Lower leg skin (tissue), 4 donors: ENCODE data around the gene UGT1A5. TPM values are rescaled to one million over a fixed set of nuclear protein-coding genes. Genes with fewer than 3 reads are reported as not detected.
A peak's percentile ranks its signal among the peaks of the same experiment; 100 is the strongest.

Source experiments
- DNase-seq, 2 donors: peaks; one replicate each; pipeline ENCODE4 v3.0.0-alpha.2; 2019; ENCODE audit warnings: low spot score in 2 of 2
- H3K4me3 ChIP-seq: fragments of 200-600 bp; sonication (generic); 2 replicates; pipeline ENCODE4 v1.5.1; 2017; ENCODE audit warnings: mild to moderate bottlenecking, low read depth; ENCODE audit not compliant: poor library complexity, severe bottlenecking
- POLR2A ChIP-seq, 2 donors: fragments of 450-650 bp; IDR thresholded peaks; one replicate each; pipeline ENCODE4 v1.6.1; 2016 to 2017; ENCODE audit warnings: antibody characterized with exemption in 2 of 2, mild to moderate bottlenecking in 1 of 2, moderate library complexity in 1 of 2
- WGBS, 2 donors: methylation state at CpG; one replicate each; pipeline ENCODE4 v1.1.5; 2018; 5-methylcytosine and 5-hydroxymethylcytosine counted together
- intact Hi-C: fragments of 100-400 bp; cut with DNase I; formaldehyde crosslinking; loops from one replicate; pipeline ENCODE4 v1.15.0; 2023; ENCODE audit warnings: low total_unique reads
- total RNA-seq, 4 donors: library from RNA; depleted of rRNA; stranded (reverse); fragments of >200 nt; gene quantifications; one replicate each; pipeline ENCODE4 v1.1.0, GENCODE V29; 2016
- TF ChIP-seq, protein P1 (sequence below), 3 donors: fragments of 450-650 bp; IDR thresholded peaks; one replicate each; pipeline ENCODE4 v1.5.1; 2016; ENCODE audit warnings: antibody characterized with exemption in 3 of 3, mild to moderate bottlenecking in 3 of 3, moderate library complexity in 2 of 3

UGT1A5 gene
- total RNA-seq, 4 donors from 2014 or later = 0.32 to 1.7 (median 0.80) TPM; not detected in 1

DNA sequence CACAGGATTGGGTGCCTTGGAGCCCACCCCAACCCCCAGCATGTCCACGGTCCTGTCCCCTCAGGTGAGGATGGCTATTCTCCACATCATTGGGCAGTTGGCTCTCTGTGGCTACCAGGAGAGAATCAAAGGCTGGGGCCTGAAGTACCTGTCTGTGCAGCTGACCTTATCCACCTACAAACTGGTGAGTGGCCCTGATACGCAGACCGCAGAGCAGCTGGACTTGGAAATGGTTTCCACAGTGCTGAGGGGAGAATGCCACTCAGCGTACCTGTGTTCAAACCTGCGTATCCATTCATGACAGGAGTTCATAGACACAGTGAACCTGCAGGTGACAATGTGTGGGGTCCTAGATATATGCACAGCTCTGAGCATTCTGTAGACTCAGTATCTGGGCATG, 87.0 kb downstream of the UGT1A5 start:
- intact Hi-C loops = no loop called here
- peak in 1 of 2 donors; percentile 6 for DNase-seq
- WGBS, 2 donors = 48 to 57% methylated on average over 5 of the region's 5 CpGs
- TF ChIP-seq POLR2A (IDR thresholded peaks at IDR 0.05) = no peak
- TF ChIP-seq, protein P1, sequence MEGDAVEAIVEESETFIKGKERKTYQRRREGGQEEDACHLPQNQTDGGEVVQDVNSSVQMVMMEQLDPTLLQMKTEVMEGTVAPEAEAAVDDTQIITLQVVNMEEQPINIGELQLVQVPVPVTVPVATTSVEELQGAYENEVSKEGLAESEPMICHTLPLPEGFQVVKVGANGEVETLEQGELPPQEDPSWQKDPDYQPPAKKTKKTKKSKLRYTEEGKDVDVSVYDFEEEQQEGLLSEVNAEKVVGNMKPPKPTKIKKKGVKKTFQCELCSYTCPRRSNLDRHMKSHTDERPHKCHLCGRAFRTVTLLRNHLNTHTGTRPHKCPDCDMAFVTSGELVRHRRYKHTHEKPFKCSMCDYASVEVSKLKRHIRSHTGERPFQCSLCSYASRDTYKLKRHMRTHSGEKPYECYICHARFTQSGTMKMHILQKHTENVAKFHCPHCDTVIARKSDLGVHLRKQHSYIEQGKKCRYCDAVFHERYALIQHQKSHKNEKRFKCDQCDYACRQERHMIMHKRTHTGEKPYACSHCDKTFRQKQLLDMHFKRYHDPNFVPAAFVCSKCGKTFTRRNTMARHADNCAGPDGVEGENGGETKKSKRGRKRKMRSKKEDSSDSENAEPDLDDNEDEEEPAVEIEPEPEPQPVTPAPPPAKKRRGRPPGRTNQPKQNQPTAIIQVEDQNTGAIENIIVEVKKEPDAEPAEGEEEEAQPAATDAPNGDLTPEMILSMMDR (IDR thresholded peaks at IDR 0.05) = no peak
- no peak overlapping the region for H3K4me3 ChIP-seq

DNA sequence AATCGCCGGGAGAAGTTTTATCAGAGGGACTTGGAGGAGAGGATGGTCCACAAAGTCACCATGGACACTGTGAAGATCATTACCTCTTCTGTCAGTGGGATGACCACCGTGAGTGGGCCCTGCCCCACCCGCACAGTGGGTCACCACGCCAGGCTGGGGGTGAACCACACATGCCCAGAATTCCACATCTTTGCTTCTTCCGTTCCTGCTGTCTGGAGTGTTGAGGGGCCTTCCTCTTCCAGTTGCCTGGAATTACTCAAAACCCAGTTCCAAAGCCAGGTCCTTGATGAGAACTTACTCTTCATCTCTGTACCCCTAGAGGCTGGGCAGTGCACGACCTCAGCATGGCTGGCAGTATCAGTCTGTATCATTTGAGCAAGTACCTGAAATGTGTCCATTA, 87.5 kb downstream of the UGT1A5 start:
- intact Hi-C loops = no loop called here
- 86 to 91% methylated on average over 7 of the region's 7 CpGs for WGBS, 2 donors
- no peak for TF ChIP-seq POLR2A (IDR thresholded peaks at IDR 0.05)

DNA sequence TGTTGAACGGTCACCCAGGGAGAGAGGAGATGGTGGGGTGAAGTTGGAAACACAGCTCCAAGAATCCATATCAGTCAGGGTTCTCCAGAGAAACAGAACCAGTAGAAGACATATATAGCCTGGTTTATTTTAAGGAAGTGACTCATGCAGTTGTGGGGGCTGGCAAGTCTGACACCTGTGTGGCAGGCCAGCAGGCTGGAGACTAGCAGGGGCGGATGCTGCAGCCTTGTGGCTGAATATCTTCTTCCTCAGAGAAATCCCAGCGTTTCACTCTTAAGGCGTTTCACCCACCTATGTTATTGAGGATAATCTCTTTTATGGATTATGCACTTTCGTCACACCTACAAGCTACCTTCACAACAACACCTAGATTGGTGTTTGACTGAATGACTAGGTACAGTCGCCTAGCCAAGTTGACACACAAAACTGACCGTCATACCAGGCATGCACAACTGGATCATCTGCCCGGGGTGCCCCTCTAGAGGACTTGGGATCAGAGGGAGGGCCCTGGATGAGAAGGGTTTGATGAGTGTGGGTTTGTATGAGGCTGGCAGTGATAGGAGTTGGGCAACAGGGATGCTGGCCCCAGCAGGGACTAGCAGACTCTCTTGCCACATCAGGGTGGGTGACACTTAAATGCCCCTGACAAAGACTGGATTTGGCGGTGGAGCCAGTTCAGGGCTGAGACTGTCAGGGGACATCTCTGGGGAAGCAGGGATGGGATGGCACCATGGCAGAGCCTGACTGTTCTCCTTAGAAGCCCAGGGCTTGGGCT, 88.8 kb downstream of the UGT1A5 start:
- TF ChIP-seq POLR2A (IDR thresholded peaks at IDR 0.05) = no peak
- TF ChIP-seq, protein P1 (IDR thresholded peaks at IDR 0.05) = no peak
- H3K4me3 ChIP-seq = no peak overlapping the region
- peak in 1 of 2 donors; percentile 60 for DNase-seq
- 80 to 83% methylated on average over 9 of the region's 9 CpGs for WGBS, 2 donors
- intact Hi-C loops = no loop called here

More for the DNA sequence above, 87.5 kb downstream of the UGT1A5 start:
- H3K4me3 ChIP-seq = no peak overlapping the region
- DNase-seq = peak in 1 of 2 donors; percentile 31

DNA sequence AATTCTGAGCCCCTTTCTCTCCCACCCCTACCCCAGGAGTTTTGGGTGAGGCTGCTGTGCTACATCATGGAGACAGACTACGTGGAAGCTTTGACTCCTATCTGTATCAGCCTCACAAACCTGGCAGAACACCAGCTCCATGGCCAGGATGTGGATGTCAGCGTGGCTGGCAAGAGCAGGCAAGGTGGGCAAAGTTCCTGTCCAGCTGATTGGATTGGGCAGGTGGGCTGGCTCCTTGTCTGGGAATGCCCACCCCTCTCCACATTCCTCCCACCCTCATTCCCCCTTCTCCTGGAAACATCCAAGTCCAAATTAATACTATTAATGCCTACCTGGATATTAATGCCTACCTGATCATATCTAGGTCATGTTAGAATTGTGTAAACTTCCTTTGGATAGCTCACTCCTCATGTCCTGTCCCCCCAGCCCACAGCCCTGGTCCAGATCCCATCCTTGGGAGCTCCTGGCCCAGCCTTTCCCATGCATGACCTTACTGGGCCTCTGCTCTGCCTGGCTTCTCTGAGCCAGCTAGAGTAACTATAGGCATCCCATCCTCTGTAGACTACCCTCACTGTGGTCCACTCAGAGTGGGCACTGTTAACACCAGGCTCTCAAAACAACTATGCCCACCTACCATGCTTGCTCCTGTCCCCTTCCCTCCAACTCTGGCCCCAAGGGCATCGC, 89.6 kb downstream of the UGT1A5 start:
- DNase-seq = no peak
- TF ChIP-seq POLR2A (IDR thresholded peaks at IDR 0.05) = no peak
- TF ChIP-seq, protein P1 (IDR thresholded peaks at IDR 0.05) = no peak
- WGBS, 2 donors = 68 to 80% methylated on average over 3 of the region's 3 CpGs
- no peak overlapping the region for H3K4me3 ChIP-seq
- intact Hi-C loops = no loop called here

DNA sequence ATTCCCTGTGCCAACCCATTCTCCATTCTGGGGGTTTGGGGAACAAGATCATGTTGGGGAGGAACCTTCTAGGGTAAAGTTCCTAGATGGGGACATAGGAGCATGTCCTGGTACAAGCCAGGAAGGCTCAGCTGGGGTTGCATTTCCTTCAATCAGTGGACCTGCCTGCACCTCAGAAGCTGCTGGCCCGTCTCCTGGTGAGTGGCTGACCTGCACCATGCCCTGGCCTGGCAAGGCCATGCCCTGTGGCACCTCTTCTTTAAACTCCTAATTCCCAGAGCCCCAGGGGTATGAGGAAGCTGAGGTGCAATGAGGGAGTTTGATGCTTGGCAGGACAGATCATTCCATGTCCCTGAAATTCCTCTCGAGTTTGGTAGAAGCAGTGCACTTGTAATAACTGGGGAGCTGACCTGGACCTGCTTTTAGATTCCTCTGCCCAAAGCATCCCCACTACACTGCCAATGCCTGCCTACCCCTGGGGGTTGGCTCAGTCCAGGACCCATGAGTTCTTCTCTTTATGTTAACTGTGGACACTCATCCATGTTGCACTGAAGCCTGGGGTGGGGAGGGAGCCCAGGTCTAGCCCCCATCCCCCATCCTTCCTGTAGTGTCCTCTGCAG, 90.7 kb downstream of the UGT1A5 start:
- H3K4me3 ChIP-seq = no peak overlapping the region
- intact Hi-C loops = no loop called here
- no peak for TF ChIP-seq POLR2A (IDR thresholded peaks at IDR 0.05)
- TF ChIP-seq, protein P1 (IDR thresholded peaks at IDR 0.05) = no peak
- no peak for DNase-seq
- 69% methylated on average over 2 of the region's 2 CpGs for WGBS, 2 donors

DNA sequence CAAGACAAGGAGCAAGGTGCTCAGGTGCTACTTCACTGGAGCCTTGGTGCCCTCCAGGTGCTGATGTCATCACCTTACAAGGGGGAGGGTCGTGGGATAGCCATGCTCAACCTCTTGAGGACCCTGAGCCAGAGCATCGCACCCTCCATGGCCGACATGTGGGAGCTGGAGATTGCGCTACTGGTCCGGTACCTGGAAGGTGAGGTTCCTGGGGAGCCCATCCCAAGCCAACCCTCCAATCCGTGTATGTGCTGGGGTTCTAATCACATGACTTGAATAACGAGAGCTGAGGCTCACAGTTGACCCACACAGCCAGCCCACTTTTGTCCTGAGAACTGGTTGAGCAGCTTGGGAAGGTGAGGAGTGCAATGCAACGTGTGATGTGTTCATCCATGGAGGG, 91.3 kb downstream of the UGT1A5 start:
- 62 to 70% methylated on average over 8 of the region's 8 CpGs for WGBS, 2 donors
- intact Hi-C loops = no loop called here
- DNase-seq = peak in 1 of 2 donors; percentile 72
- no peak overlapping the region for H3K4me3 ChIP-seq
- TF ChIP-seq, protein P1 (IDR thresholded peaks at IDR 0.05) = no peak
- no peak for TF ChIP-seq POLR2A (IDR thresholded peaks at IDR 0.05)
